GM19023 (cell line): Measurements from ENCODE around the gene SIX1.

Experiments used
- ATAC-seq: cut with Tn5 transposase; IDR thresholded peaks from one replicate; pipeline ENCODE4 v1.9.1; 2021; ENCODE audit warnings: mild to moderate bottlenecking, moderate library complexity; ENCODE audit not compliant: unreplicated experiment

SIX1 gene

DNA sequence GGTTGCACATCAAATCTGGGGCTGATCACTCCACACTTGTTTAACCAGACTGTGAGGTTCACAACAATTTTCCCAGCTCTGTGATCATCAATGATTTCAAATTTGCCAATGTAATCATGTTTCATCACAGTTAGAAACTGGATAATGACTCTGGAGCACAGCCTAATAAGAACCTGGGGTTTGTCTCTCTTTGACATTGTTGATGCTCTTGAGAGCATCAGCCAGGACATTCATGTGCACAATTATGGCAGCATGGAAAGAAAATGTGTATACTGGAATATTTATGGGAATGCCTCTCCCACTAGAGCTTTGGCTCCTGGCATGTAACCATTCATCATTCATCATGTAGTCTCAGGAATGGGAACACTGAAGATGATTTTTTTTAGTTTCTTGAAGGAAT is 47.0 kb downstream of the SIX1 start:
- no peak for ATAC-seq

- no peak for ATAC-seq
Measured at GRCh38 chr14:60599727-60600126, 49.5 kb downstream of the SIX1 start.

- ATAC-seq: no peak
Measured at GRCh38 chr14:60596139-60596538, 53.1 kb downstream of the SIX1 start.

DNA sequence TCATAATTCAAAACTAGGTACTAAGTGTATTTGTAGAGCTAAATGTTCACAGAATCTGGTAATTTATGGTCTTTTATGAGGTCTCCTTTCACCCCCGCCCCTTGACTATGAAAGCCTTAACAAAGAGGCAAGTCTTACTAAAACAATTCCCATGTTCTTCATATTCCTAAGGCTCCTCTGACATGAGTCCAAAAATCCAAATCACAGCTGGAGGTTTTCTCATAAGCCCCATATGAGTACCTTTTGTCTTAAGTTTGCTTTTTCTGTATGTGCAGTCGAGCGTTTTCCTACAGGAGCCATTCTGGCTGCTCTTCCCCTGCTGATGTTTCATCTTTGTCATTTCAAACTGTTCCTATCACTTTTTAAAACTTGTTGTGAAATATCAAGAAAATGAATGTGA is 55.2 kb downstream of the SIX1 start:
- no peak for ATAC-seq
